Smooth muscle cell (in vitro differentiated cells): Measurements from ENCODE around the gene ELMO1. TPM values are rescaled to one million over a fixed set of nuclear protein-coding genes. Genes with fewer than 3 reads are reported as not detected.

Experiments
- DNase-seq: peaks from one replicate; lab custom pipeline; 2025; ENCODE audit not compliant: unreplicated experiment; lab: John Stamatoyannopoulos, UW
- H2AFZ ChIP-seq: fragments of 200-600 bp; sonication (generic); 2 replicates; pipeline ENCODE4 v1.6.0; 2016; ENCODE audit warnings: antibody characterized with exemption, low read depth, mild to moderate bottlenecking
- H3F3A ChIP-seq: fragments of 200-600 bp; sonication (generic); 2 replicates; pipeline ENCODE4 v1.6.0; 2017; ENCODE audit warnings: antibody characterized with exemption, low read depth
- H3K27ac ChIP-seq: fragments of 200-600 bp; sonication (generic); 2 replicates; pipeline ENCODE4 v1.5.1; 2016; ENCODE audit warnings: low read depth, mild to moderate bottlenecking
- H3K27me3 ChIP-seq: fragments of 200-600 bp; sonication (generic); 2 replicates; pipeline ENCODE4 v1.6.1; 2016; ENCODE audit warnings: low read depth, mild to moderate bottlenecking
- H3K36me3 ChIP-seq: fragments of 200-600 bp; sonication (generic); 2 replicates; pipeline ENCODE4 v1.5.1; 2016; ENCODE audit warnings: low read depth
- H3K4me1 ChIP-seq: fragments of 200-600 bp; sonication (generic); 2 replicates; pipeline ENCODE4 v1.5.1; 2016; ENCODE audit warnings: low read depth
- H3K4me2 ChIP-seq: fragments of 200-600 bp; sonication (generic); 2 replicates; pipeline ENCODE4 v1.6.0; 2016; ENCODE audit warnings: mild to moderate bottlenecking
- H3K4me3 ChIP-seq: fragments of 200-600 bp; sonication (generic); 2 replicates; pipeline ENCODE4 v1.5.1; 2016; ENCODE audit warnings: mild to moderate bottlenecking
- H3K79me2 ChIP-seq: fragments of 200-600 bp; sonication (generic); 2 replicates; pipeline ENCODE4 v1.6.0; 2016; ENCODE audit warnings: low read depth, mild to moderate bottlenecking
- H3K9ac ChIP-seq: fragments of 200-600 bp; sonication (generic); 2 replicates; pipeline ENCODE4 v1.6.0; 2016; ENCODE audit warnings: low read depth
- H3K9me3 ChIP-seq: fragments of 200-600 bp; sonication (generic); replicated peaks from 2 replicates; pipeline ENCODE4 v1.5.1; 2016; ENCODE audit warnings: low read depth
- H4K20me1 ChIP-seq: fragments of 200-600 bp; sonication (generic); 2 replicates; pipeline ENCODE4 v1.6.0; 2016; ENCODE audit warnings: low read depth
- CTCF ChIP-seq: fragments of 200-600 bp; sonication (generic); IDR thresholded peaks from 2 replicates; pipeline ENCODE4 v1.5.1; 2017; ENCODE audit warnings: borderline replicate concordance, mild to moderate bottlenecking, antibody characterized with exemption; ENCODE audit not compliant: insufficient read depth, poor library complexity, severe bottlenecking
- WGBS: methylation state at CpG from one replicate; pipeline ENCODE4 v1.1.7; 2016; ENCODE audit warnings: low lambda C conversion rate; 5-methylcytosine and 5-hydroxymethylcytosine counted together
- polyA plus RNA-seq: library from polyadenylated mRNA; unstranded; fragments of >200 nt; fragmentation: Nextera tagmentation; extraction: Ambion mirVana; gene quantifications from 2 replicates; pipeline ENCODE4 v1.2.1, GENCODE V29; 2016
- total RNA-seq: library from RNA; depleted of rRNA; stranded (reverse); fragments of >200 nt; gene quantifications from 2 replicates; pipeline ENCODE4 v1.2.3, GENCODE V29; 2014

ELMO1 gene
- total and polyA plus RNA-seq, 2 experiments from 2014 or later, result 8.2 to 36.0 TPM

GRCh38 chr7:37333075-37333474 is 115.6 kb downstream of the ELMO1 start:
- Histone ChIP-seq H3K4me2 (no peak overlapping the region), H3K9me3 (no peaks in the 10 kb centered on the region), H3K36me3 (no peaks in the 10 kb centered on the region), H3K4me3 (no peak overlapping the region), H2AFZ (no peak overlapping the region), H3K27me3 (no peaks in the 10 kb centered on the region), H3F3A (no peaks in the 10 kb centered on the region), H3K79me2 (no peaks in the 10 kb centered on the region), H4K20me1 (no peaks in the 10 kb centered on the region), H3K4me1 (peaks cover 4% of the 10 kb centered on the region), H3K27ac (no peak overlapping the region), H3K9ac (no peak overlapping the region)
- no peak for TF ChIP-seq CTCF
- 68% methylated on average over 1 of the region's 1 CpG for WGBS
- DNase-seq, result no peak

GRCh38 chr7:37332243-37333016 is 116.2 kb downstream of the ELMO1 start:
- H2AFZ ChIP-seq, result no peak overlapping the region
- H3F3A ChIP-seq, result no peaks in the 10 kb centered on the region
- TF ChIP-seq CTCF, result no peak
- no peaks in the 10 kb centered on the region for H3K9me3 ChIP-seq
- H4K20me1 ChIP-seq, result no peaks in the 10 kb centered on the region
- H3K79me2 ChIP-seq, result no peaks in the 10 kb centered on the region
- no peak overlapping the region for H3K9ac ChIP-seq
- DNase-seq, result no peak
- 95% methylated on average over 9 of the region's 9 CpGs for WGBS
- no peak overlapping the region for H3K27ac ChIP-seq
- H3K36me3 ChIP-seq, result no peaks in the 10 kb centered on the region
- H3K4me3 ChIP-seq, result no peak overlapping the region
- H3K4me2 ChIP-seq, result no peak overlapping the region
- H3K4me1 ChIP-seq, result peaks cover 4% of the 10 kb centered on the region
- no peaks in the 10 kb centered on the region for H3K27me3 ChIP-seq

DNA sequence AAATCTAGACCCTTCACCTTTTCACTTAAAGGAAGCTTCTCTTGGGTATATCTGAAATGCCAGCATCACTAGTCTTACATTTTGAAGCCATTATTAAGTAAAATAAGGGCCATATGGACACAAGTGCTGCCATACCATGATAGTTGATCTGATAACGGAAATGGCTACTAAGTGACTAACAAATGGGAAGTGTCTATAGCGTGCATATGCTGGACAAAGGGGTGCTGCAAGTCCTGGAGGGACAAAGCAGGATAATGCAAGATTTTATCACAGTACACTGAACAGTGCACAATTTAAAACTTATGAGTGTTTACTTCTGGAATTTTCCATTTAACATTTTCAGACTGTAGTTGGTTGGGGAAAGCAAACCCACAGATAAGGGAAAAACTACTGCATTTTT is 117.9 kb downstream of the ELMO1 start:
- Histone ChIP-seq H4K20me1 (no peaks in the 10 kb centered on the region), H3K4me2 (no peak overlapping the region), H3F3A (no peaks in the 10 kb centered on the region), H3K79me2 (no peaks in the 10 kb centered on the region), H3K4me3 (no peak overlapping the region), H3K9ac (no peak overlapping the region), H2AFZ (no peak overlapping the region), H3K9me3 (no peaks in the 10 kb centered on the region), H3K36me3 (no peaks in the 10 kb centered on the region), H3K4me1 (peaks cover 4% of the 10 kb centered on the region), H3K27ac (no peak overlapping the region), H3K27me3 (no peaks in the 10 kb centered on the region)
- DNase-seq, result no peak
- TF ChIP-seq CTCF, result no peak
- 30% methylated on average over 2 of the region's 2 CpGs for WGBS

DNA sequence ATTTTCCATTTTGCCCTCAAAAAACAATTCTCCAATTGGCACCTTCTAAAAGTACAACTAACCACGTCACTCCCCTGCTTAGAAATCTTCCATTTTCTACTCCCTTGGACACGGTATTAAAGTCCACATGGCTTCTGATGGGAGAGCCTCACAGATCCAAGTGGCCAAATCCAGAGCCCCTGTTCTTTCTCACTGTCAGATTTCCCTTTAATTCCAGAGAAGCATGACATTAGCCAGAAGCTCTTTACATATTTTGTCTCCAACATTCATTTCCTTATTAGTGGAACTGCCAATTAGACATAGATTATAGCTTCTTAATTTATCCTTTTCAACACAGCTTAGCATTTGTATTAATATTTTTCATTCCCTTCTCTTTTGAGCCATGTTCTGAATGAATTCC is 118.7 kb downstream of the ELMO1 start:
- peaks cover 4% of the 10 kb centered on the region for H3K4me1 ChIP-seq
- H3K9ac ChIP-seq, result no peak overlapping the region
- no peak overlapping the region for H3K4me3 ChIP-seq
- 34% methylated on average over 2 of the region's 2 CpGs for WGBS
- TF ChIP-seq CTCF, result no peak
- H3K9me3 ChIP-seq, result no peaks in the 10 kb centered on the region
- DNase-seq, result no peak
- no peaks in the 10 kb centered on the region for H3K27me3 ChIP-seq
- H2AFZ ChIP-seq, result no peak overlapping the region
- no peaks in the 10 kb centered on the region for H3K79me2 ChIP-seq
- no peaks in the 10 kb centered on the region for H4K20me1 ChIP-seq
- no peak overlapping the region for H3K4me2 ChIP-seq
- no peaks in the 10 kb centered on the region for H3K36me3 ChIP-seq
- no peaks in the 10 kb centered on the region for H3F3A ChIP-seq
- no peak overlapping the region for H3K27ac ChIP-seq
